Activated CD4-positive, CD25-positive, alpha-beta regulatory T cell treated with anti-CD3 and anti-CD28 coated beads, Interleukin-2, amount 50 U/mL, for 24 hours (primary cell): ENCODE results near the gene SLC6A8.

Source experiments
- ATAC-seq, 2 donors: fragments of 150-1000 bp; cut with Tn5 transposase; one replicate each; pipeline ENCODE4 v1.10.0; 2021; ENCODE audit warnings: mild to moderate bottlenecking in 1 of 2, moderate library complexity in 1 of 2

Gene SLC6A8

DNA sequence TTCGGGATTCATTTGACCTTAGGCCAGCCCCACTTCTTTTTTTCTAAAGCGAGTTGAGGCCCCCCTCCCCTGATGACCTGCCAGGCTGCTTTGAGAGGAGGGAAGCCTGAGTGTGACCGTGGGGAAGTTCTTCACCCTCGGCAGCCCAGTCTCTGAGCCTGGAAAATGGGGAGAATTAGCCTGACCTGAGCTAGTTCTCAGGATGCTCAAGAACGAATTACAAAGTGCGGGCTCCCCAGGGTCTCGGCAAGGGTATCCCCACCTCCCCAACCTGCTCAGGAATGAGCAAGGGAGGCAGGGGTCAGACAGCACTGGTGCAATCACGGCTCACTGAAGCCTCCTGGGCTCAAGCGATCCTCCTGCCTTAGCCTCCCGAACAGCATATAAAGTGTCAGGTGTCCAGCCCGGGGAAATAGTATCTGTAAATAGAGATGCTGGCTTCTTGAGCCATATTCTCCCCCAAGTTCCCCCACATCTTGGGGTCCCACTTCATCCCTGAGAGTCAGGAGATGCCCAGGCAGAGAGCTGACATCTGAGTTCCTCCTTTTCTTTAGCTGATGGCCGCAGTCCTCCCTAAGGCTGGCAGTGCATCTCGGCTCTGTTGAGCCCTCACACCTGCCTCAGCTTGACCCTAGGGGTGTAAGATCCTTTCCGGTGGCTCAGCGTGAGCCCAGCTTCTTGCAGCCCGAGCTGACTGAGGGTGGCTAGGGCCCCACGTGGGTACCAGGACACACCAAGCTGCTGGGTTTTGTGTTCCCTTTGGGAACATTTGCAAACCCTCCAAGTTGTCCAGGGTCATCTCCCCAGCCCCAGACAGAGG lies 39.2 kb upstream of the SLC6A8 start:
- ATAC-seq, result no peak

DNA sequence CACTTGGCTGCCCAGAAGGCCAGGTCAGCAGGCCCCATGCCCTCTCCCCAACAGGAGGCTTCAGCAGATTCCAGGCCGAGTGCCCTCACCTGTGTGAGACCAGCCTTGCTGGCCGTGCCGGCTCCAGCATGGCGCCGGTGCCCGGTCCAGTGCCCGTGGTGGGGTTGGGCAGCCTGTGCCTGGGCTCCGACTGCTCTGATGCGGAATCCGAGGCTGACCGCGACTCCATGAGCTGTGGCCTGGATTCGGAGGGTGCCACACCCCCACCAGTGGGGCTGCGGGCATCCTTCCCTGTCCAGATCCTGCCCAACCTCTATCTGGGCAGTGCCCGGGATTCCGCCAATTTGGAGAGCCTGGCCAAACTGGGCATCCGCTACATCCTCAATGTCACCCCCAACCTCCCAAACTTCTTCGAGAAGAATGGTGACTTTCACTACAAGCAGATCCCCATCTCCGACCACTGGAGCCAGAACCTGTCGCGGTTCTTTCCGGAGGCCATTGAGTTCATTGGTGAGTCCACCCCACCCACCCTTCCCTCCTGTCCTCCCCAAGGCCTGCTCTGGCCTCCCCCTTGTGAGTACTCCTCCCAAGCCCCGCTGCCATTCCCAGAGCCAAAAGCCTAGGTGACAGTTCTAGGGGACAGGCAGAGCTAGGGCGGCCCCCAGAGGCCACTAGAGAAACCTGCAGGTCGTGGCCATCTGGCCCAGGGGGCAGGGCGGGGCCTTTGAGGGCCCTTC lies 38.4 kb upstream of the SLC6A8 start:
- peak in 1 of 2 donors; percentile 59 for ATAC-seq

DNA sequence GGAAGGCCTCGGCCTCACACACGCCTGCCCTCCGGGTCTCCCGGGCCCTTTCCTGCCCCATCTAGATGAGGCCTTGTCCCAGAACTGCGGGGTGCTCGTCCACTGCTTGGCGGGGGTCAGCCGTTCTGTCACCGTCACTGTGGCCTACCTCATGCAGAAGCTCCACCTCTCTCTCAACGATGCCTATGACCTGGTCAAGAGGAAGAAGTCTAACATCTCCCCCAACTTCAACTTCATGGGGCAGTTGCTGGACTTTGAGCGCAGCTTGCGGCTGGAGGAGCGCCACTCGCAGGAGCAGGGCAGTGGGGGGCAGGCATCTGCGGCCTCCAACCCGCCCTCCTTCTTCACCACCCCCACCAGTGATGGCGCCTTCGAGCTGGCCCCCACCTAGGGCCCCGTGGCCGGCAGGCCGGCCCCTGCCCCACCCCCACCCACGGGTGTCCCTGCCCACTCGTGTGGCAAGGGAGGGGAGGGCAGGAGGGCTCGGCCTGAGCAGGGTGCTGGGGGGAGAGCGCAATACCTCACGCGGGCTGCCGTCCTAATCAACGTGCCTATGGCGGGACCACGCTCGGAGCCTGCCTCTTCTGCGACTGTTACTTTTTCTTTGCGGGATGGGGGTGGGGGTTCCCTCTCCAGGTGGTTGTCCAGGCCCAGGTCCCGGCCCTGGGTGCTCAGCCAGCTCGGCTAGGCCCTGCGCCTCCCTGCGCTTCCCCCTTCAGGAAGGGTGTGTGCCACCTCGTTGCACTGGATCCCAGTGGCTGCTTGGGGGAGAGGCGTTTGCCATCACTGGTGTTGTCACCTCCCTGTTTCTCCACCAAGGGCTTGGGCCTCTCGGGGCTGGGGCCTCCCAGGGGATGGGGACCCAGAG lies 37.6 kb upstream of the SLC6A8 start:
- no peak for ATAC-seq

DNA sequence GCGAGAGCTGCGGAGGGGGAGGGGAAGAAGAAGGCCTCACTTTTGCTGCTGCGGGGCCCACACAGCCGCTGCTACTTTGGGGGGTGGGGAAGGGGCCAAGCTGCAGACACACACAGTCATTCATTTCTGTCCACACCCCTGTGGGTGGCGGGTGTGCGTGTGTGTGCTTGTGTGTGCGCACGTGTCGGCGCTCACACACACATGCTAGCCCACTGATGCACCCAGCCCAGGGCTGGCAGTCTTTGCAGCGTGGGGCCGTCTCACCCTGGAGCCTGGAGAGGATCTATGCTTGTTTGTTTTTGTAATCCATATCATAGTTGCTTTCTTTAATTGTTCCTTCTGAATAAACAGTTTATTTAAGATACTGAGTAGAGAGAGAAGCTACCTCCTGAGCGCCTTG lies 36.8 kb upstream of the SLC6A8 start:
- ATAC-seq, result no peak

DNA sequence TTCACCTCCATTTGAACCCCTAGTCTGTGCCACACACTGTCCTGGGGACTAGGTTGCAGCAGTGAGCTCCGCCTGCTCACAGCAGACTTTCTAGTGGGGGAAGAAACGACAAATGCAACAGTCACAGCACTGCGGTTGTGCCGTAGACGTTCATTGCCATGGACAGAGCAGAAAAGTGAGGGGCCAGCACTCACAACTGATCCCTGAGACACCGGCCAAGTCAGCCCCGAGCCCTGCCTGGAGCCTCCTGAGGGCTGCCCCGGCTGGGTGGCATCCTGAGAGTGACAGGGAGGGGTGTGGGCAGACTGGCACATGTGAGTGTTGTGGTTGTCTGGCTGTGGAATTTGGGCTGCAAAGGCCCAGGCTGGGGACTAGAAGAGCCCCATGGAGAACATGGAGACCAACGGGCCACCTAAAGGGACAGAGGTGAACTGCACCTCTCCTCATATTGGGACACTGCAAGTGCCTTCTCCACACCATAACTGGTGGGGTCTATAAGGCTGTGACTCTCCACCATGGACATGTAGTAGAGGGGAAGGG lies 36.1 kb upstream of the SLC6A8 start:
- peak in 1 of 2 donors; percentile 53 for ATAC-seq

DNA sequence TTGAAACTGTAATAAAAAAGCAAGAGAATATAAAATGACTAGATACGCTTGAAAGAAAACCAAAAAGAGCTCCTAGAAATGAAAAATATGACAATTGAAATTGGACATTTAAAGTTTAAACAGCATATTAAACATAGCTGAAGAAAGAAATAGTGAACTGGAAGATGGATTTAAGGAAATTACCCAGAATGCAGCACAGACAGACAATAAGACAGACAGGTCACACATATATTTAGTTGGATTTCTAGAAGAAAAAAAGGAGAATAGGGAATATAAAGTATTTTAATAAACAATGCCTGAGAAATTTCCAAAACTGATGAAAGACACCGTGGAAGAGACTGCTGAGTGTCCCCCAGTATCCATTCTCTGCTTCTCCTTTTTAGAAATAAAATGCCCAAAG lies 34.2 kb upstream of the SLC6A8 start:
- ATAC-seq, result no peak

DNA sequence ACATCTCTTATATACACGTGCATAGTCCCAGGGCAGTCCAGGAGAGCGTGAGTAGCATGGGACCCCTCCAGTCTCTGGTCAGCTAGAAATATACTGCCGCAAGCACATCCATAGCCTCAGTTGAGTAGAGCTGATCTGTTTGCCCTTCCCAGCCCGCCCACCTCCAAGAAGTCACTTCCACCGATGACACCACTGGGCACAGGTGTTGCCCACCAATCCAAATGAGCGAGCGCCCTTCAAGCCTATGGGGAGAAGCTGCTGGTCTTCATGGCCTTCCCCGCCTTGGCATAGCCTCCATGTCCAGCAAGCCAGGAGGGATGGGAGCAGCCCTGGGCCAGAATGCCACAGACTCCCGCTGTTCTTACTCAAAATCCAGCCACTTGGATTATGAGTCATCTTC lies 30.6 kb upstream of the SLC6A8 start:
- ATAC-seq, result no peak

DNA sequence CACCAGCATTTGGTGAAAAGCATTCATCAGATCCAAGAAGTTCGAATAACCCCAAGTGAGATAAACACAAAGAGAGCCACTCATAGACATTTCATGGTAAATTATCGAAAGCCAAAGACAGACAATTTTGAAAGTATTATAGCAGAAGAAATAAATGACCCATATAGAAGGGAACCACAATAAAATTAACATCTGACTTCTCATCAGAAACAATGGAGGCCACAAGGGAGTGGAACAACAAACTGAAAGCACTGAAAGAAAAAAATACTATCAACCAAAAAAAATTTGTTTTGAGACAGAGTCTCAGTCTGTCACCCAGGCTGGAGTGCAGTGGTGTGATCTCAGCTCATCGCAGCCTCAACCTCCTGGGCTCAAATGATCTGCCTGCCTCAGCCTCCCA lies 28.5 kb upstream of the SLC6A8 start:
- ATAC-seq, result no peak

DNA sequence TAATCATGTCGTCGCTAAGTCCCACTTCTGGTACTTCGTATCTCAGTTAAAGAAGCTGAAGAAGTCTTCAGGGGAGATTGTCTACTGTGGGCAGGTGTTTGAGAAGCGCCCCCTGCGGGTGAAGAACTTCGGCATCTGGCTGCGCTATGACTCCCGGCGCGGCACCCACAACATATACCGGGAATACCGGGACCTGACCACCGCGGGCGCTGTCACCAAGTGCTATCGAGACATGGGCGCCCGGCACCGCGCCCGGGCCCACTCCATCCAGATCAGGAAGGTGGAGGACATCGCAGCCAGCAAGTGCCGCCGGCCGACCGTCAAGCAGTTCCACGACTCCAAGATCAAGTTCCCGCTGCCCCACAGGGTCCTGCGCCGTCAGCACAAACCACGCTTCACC lies 25.5 kb upstream of the SLC6A8 start:
- ATAC-seq, result no peak

DNA sequence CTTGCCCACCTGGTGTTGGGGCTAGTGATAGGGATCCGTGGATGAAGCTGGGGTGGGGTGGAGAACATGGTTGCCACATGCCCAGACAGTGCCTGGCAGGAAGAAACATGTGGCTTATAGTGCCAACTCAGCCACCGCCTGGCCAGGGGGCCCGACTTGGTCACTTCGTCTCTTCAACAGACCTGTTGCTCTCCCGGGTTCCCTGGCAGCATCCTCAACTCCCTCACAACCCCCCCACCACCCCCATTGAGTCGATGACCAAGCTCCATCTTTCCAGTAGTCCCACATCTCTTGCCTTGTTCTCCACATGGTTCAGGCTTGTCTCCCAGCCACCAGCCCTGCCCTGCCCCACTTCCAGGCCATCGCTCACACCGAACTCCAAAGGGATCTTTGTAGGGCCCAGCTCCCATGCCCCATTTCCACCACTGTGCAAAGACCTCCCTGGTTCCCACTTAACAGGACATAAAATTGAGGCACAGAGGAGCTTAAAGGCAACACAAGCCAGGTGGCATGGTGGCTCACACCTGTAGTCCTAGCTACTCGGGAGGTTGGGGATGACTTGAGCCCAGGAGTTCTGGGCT lies 21.9 kb upstream of the SLC6A8 start:
- ATAC-seq, result no peak

DNA sequence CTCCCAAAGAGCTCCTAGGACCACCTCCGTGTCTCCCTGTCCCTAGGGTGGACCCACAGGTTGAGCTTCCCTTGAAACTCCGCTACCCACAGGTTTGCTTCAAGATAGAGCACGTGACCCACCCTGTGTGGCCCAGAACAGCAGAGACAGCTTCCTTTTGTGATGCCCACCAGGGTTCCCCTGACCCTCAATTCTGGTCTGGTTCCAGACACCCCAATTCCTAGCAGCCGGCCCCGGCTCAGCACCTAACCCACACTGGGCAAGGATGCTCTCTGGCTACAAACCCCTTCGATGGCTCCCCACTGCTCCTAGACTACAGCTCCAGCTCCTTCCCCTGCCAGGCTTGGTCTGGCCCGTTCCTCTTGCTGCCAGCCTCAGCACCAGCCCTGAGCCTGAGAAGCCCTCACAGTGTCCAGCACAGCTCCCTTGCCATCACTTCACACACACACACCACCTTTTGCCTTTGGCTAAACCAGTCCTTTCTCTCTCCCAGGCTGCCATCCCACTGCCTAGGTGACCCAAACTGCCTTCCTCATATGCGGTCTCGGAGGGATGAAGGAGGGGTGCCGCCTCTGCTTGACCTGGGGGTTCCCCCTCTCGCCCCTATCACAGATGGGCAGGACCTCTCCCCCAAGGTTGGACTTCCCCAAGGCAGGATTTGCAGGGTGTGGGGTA lies 20.3 kb upstream of the SLC6A8 start:
- no peak for ATAC-seq

DNA sequence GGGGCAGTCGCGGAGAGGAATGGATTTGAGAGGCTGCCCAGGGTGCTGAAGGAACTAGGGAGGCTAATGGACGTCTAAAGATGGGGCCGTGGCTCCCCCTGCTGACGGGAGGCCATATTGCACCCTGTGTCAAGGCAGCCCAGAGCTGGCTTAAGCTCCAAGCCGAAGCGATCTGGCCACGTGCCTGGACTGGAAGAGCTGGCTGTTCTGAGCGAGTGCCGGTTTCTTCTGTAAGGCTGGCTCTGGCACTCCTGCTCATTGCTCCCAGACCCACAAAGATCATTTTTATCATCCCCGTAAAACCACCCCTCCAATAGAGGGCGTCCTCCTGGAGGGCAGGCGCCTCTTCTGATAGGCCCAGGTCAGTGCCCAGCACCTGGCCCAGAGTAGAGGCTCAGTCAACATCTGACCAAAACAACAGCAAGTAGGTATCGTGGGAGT lies 19.8 kb upstream of the SLC6A8 start:
- ATAC-seq, result peak; percentile 81 to 85

DNA sequence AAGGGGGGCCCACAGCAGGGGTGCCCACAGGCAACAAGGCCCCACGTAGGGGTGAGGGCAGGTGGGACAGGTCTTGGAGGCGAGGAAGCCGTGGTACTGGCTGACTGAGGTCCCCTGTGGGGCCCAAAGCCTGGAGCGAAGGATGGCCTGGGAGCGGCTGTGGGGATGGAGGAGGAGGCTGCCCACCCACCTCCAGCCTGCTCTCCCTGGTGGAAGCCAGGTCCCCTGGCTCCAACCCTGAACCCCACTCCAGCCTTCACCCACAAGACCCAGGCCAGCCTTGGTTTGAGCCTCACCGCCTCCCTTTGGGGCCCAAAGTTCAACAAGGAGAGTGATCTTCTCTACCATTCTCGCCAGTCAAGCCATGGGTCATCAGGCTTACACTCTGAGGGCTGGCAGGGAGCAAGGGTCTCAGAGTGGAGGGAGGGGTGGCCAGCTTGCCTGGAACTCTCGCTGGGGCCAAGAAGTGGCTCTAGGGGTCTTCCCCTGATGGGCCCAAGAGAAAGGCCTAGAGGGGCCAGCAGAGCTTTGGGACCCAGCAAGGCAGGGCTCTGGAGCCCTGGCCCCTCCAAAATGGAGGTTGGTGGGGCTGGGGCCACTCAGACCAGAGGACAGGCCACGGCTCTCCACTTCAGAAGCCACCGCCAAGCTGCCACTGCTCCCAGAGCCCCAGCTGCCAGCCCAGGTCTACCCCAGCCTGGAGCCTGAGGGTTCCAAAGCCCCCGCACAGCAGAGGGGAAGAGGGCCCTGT lies 19.1 kb upstream of the SLC6A8 start:
- no peak for ATAC-seq

DNA sequence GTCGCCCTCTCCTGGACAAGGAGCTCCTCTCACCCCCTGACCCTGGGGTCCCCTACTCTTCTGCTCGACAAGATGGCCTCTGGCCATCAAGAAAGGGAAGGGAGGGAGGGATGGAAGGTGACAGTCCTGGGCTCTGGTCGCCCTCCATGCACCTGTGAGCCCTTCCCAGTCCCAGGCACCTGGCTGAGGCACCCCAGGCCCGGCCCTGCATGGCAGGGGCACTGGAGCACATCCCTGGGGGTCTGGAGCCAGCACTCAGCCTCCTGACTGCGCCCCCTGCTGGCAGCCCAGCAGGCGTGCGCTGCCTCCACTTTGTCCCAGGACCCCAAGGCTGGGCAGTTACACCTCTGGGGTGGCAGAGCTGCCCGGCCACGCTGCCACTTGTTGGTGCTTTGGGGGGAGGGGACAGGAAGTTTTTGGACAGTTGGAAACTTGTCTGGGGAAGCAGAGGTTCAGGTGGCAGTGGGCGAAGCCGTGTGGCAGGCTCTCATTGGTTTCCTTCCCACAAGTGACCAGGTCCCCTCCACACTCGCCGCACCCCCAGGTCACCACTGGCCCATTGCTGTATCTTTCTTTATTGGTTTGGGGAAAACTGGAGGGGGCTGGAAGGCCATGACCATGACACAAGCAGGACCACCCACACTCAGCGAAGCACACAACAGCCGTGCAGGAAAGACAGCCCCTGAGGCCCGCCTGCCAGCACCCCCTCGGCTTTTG lies 18.4 kb upstream of the SLC6A8 start:
- ATAC-seq, result peak in 1 of 2 donors; percentile 61

DNA sequence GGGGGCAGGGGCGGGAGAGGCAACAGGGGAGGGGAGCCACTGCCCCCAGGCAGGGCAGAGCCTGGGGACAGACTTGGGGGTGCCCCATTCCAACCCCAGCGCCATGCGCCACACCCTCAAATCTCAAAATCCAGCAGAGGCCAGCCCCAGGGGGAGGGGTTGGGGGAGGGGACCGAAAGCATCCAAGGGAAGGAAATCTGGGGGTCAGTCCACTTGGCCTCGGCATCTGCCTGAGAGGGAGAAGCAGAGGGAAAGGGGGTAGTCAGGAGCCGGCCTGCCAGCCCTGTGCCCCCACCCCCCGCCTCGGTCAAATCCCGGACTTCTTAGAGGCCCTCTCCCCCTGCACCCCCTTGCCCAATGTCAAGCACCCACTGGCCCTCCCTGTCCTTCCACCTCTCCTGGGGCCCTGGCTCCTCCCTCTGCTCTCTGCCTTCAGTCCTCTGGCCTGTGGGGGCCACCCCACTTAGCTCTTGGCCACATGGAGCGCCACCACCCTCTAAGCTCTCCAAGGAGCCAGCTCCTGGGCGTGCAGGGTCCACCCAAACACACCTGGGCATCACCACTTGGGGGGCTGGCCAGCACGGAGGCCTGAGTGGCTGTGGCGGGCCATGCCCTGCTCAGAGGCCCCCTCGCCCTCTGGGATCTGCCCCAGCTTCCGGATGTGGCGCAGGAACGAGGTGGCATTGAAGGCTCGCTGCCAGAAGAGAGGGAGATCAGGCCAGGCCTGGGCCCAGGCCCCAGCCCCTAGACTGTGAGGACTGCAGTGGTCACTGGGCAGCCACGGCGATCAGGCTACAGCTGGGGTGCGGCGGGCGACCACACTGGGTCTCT lies 17.6 kb upstream of the SLC6A8 start:
- no peak for ATAC-seq

DNA sequence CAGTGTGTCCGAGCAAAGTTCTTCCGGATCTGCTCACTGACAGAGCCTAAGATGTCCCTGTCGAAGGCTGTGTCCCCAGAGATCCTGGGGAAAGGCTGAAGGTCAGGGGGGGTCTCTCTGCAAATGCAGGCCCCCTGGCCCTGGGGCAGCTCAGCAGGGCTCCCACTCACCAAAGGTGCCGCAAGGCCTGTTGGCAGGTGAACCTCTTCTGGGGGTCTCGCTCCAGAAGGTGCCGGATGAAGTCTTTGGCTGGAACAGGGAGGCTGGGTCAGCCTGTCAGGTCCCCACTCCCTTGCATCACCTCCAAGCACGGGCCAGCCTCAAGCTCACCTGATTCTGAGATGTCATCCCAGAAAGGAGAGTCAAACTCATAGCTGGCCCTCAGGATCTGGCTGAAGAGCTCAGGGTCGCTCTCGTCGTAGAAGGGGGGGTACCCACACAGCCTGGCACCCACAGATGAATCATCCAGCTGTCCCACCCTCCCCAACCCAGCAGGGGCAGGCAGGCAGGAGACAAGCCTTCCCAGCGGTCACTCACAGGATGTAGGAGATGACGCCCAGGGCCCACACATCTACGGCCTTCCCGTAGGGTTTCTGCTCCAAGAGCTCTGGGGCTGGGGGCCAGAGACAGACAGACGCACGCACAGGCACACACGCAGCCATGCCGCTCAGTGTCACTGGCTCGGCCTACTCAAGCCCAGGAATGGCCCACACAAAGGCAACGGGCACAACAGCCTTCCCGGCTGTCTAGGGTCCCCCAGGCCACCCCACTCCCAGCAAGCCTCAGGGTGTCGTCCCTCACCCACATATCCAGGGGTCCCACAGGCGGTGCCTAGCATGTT lies 16.8 kb upstream of the SLC6A8 start:
- ATAC-seq, result no peak

DNA sequence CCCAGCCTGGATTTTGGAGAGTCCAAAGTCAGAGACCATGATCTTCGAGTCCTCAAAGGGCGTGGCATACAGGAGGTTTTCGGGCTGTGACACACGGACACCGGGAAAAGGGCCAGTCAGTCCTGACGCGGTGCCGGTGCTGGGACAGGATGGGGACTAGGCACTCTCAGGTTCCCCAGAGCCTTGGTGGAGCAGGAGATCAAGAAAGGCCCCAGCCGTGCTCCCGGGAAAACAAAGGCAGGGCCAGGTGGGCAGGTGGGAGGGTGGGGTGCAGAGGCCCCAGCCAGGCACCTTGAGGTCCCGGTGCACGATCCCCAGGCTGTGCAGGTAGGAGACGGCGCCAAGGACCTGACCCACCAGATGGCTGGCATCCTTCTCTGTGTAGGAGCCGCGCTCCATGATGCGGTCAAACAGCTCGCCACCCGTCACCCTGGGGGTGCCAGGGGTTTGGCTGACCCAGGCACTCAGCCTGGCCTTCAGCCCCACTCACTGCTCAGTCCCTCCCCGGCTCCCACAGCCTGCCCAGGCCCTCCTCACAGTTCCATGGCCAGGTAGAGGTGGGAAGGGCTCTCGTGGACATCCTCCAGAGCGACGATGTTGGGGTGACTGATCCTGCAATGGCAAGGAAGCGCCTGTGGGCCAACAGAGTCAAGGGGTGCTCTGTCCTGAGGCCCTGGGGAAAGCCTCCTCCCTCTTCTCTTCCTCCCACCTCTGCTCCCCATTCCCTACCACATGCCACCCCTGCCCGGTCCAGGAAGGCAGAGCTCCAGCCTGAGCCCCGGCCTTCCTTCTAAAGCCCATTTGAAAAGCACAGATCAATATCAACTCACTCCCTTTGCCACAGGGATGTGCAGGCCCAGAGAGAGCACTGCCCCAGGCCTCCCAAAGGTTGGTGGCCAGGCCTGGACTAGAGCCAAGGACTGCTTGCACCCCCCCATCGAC lies 15.9 kb upstream of the SLC6A8 start:
- no peak for ATAC-seq
